ENCODE results near the gene NR1D2. TPM values are rescaled to one million over a fixed set of nuclear protein-coding genes. Genes with fewer than 3 reads are reported as not detected.

Gene NR1D2
- total RNA-seq, 4 donors from 2014 or later = 28.2 to 48.7 (median 40.5) TPM

- no peak for TF ChIP-seq CTCF (IDR thresholded peaks at IDR 0.05; ENCODE audit: low read depth)
These were observed 7.8 kb upstream of the NR1D2 start for GRCh38 chr3:23937296-23937695.

- no peak for TF ChIP-seq CTCF (IDR thresholded peaks at IDR 0.05; ENCODE audit: low read depth)
These were observed 6.4 kb upstream of the NR1D2 start for GRCh38 chr3:23938688-23939087.

- no peak for TF ChIP-seq CTCF (IDR thresholded peaks at IDR 0.05; ENCODE audit: low read depth)
These were observed 4.3 kb upstream of the NR1D2 start for GRCh38 chr3:23940775-23941174.

DNA sequence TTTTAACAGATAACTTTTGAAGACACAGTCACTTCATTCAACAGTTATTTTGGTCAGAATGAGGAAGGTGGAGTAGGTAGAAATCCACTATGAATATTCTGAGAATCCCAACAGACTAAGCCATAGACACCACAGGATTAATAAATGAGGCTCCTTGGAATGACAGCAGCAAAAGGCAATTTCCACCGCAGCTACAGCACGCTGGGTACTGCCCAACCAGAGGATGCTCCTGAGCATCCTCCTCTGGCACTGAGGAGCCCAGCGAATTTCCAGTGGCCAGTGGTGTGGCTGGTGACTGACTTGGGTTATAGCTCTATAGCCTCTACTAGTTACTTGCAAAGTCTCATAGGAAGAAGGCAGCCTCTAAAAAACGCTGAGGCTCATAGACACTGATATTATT is 3.6 kb upstream of the NR1D2 start:
- no peak for TF ChIP-seq CTCF (IDR thresholded peaks at IDR 0.05; ENCODE audit: low read depth)

GRCh38 chr3:23942546-23942945 is 2.5 kb upstream of the NR1D2 start:
- TF ChIP-seq CTCF (IDR thresholded peaks at IDR 0.05; ENCODE audit: low read depth) = no peak

DNA sequence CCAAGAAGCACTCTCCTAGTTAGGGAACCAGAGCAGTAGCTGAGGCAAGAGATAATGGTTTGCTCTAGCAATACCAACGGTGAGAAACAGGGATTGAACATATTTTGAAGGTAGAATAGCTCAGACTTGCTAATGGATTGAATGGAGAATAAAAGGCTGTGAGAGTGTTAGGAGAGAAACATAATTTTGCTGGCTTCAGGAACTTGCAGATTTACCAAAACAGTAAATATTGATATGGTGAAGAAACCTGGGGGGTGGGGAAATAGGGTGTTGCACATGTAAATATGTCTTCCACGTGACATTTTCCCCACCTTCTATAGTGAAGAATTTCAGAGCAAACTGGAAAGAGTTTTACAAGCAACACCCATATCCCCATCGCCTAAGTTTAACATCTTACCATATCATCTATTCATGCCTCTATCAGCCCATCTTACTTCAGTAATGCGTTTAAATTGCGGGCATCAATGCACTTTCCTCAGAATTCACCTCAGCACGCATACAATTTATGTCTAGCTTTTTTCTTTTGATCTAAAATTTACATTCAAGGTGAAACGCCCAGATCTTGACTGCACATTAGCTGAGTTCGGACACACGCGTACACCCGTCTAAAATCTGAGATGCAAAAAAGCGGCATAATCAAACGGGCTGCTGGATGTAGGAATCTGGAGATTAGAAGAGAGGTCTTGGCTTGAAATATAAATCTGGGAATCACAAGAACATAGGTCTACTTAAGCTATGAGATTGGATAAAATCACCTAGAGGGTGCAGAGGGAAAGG is 891 bp upstream of the NR1D2 start:
- TF ChIP-seq CTCF (IDR thresholded peaks at IDR 0.05; ENCODE audit: low read depth) = no peak

DNA sequence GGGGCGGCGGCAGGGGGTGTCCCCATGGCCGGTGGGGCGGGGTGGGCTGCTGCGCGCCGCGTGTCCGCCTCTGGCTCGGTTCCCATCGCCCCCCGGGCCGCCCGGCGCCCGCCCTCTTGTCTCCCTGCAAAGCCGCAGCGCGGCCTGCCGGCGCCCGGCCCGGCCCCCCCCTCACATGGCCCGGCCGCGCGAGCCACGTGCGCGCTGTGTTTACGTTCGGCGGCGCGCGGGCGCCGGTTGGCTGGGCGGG is 502 bp downstream of the NR1D2 start:
- TF ChIP-seq CTCF (IDR thresholded peaks at IDR 0.05; ENCODE audit: low read depth) = no peak

All from subcutaneous adipose tissue (tissue), 4 donors.